IMR-90 (cell line): ENCODE data around the gene RAD51B. TPM values are rescaled to one million over a fixed set of nuclear protein-coding genes. Genes with fewer than 3 reads are reported as not detected.

ENCODE experiments used
- ATAC-seq: fragments of 200-7000 bp; cut with Tn5 transposase; 2 replicates; pipeline ENCODE4 v1.9.1; 2020; ENCODE audit warnings: low read depth, mild to moderate bottlenecking, moderate library complexity
- BruUV-seq: library from RNA; stranded (reverse); fragments of 400-500 nt; replicated peaks from 2 replicates; lab custom pipeline; 2021; lab: Mats Ljungman, UMichigan
- CTCF ChIA-PET: fragments of 300-600 bp; formaldehyde crosslinking; extraction: SDS; loops from one replicate; lab custom pipeline; 2021; ENCODE audit warnings: antibody characterized with exemption; lab: Yijun Ruan, JAX
- POLR2A ChIA-PET: fragments of 300-600 bp; sonication (Branson Sonifier 250); formaldehyde crosslinking; loops from one replicate; lab custom pipeline; 2022; ENCODE audit warnings: antibody characterized with exemption; ENCODE audit not compliant: unreplicated experiment; lab: Charles Lee
- DNase-seq: peaks from one replicate; pipeline ENCODE4 v3.0.0; 2013
- H2AFZ ChIP-seq: replicated peaks from 2 replicates; pipeline ENCODE3; 2013; ENCODE audit warnings: low read length, mild to moderate bottlenecking; ENCODE audit not compliant: poor library complexity
- H2AK5ac ChIP-seq: 2 replicates; pipeline ENCODE4 v1.6.1; 2013; ENCODE audit warnings: low read depth, low read length, inconsistent platforms
- H2AK9ac ChIP-seq: replicated peaks from 2 replicates; pipeline ENCODE3; 2013; ENCODE audit warnings: mild to moderate bottlenecking, low read depth, low read length, moderate library complexity; ENCODE audit not compliant: poor library complexity
- H2BK120ac ChIP-seq: 2 replicates; pipeline ENCODE4 v1.6.1; 2013; ENCODE audit warnings: low read depth, low read length, inconsistent platforms
- H2BK15ac ChIP-seq: 3 replicates; pipeline ENCODE4 v1.6.1; 2013; ENCODE audit warnings: low read depth, low read length, inconsistent platforms
- H2BK20ac ChIP-seq: 2 replicates; pipeline ENCODE4 v1.6.1; 2013; ENCODE audit warnings: low read depth, mild to moderate bottlenecking, inconsistent platforms, low read length, moderate library complexity
- H2BK5ac ChIP-seq: 2 replicates; pipeline ENCODE4 v1.6.1; 2013; ENCODE audit warnings: mild to moderate bottlenecking, low read depth, low read length, inconsistent platforms; ENCODE audit not compliant: poor library complexity, severe bottlenecking
- H3K14ac ChIP-seq: replicated peaks from 2 replicates; pipeline ENCODE4 v1.6.1; 2013; ENCODE audit warnings: low read depth, low read length, inconsistent platforms
- H3K18ac ChIP-seq: 2 replicates; pipeline ENCODE4 v1.6.1; 2013; ENCODE audit warnings: low read depth, low read length, control low read depth
- H3K23ac ChIP-seq: 2 replicates; pipeline ENCODE4 v1.6.1; 2013; ENCODE audit warnings: low read depth, low read length, inconsistent platforms
- H3K27ac ChIP-seq: 2 replicates; pipeline ENCODE4 v1.5.1; 2013; ENCODE audit warnings: mild to moderate bottlenecking, control low read depth, low read length; ENCODE audit not compliant: insufficient read depth
- H3K27me3 ChIP-seq: 2 replicates; pipeline ENCODE4 v1.6.1; 2013; ENCODE audit warnings: low read length; ENCODE audit not compliant: control insufficient read depth, insufficient read depth
- H3K36me3 ChIP-seq: 2 replicates; pipeline ENCODE4 v1.6.1; 2013; ENCODE audit warnings: low read length, mixed read lengths; ENCODE audit not compliant: control insufficient read depth, insufficient read depth
- H3K4ac ChIP-seq: 2 replicates; pipeline ENCODE4 v1.6.1; 2013; ENCODE audit warnings: low read depth, low read length, inconsistent platforms
- H3K4me1 ChIP-seq: 2 replicates; pipeline ENCODE4 v1.6.1; 2013; ENCODE audit warnings: low read length, mixed read lengths; ENCODE audit not compliant: control insufficient read depth, insufficient read depth
- H3K4me2 ChIP-seq: 2 replicates; pipeline ENCODE4 v1.6.1; 2013; ENCODE audit warnings: low read depth, mild to moderate bottlenecking, control low read depth, low read length, moderate library complexity
- H3K4me3 ChIP-seq: 2 replicates; pipeline ENCODE4 v1.5.1; 2013; ENCODE audit warnings: low read depth, mild to moderate bottlenecking, control low read depth, low read length, moderate library complexity; ENCODE audit not compliant: insufficient read depth
- H3K56ac ChIP-seq: 2 replicates; pipeline ENCODE4 v1.6.1; 2013; ENCODE audit warnings: low read length, inconsistent platforms; ENCODE audit not compliant: insufficient read depth; ENCODE audit errors: extremely low read depth
- H3K79me1 ChIP-seq, 2 experiments: 2 replicates each; pipeline ENCODE4 v1.6.1; 2013; ENCODE audit warnings: low read length in 2 of 2, inconsistent platforms in 1 of 2, low read depth in 1 of 2
- H3K9ac ChIP-seq: 2 replicates; pipeline ENCODE4 v1.6.1; 2013; ENCODE audit warnings: low read depth, low read length, control low read depth
- H3K9me1 ChIP-seq: 2 replicates; pipeline ENCODE4 v1.6.1; 2013; ENCODE audit warnings: low read length, inconsistent platforms; ENCODE audit not compliant: insufficient read depth
- H3K9me3 ChIP-seq: 2 replicates; pipeline ENCODE4 v1.6.1; 2013; ENCODE audit warnings: low read length; ENCODE audit not compliant: control insufficient read depth, insufficient read depth
- H4K20me1 ChIP-seq: 2 replicates; pipeline ENCODE4 v1.6.1; 2013; ENCODE audit warnings: low read length, inconsistent platforms; ENCODE audit not compliant: insufficient read depth
- H4K5ac ChIP-seq: 2 replicates; pipeline ENCODE4 v1.6.1; 2013; ENCODE audit warnings: mild to moderate bottlenecking, low read depth, low read length, control low read depth
- H4K8ac ChIP-seq, 2 experiments: 2 replicates each; pipeline ENCODE4 v1.6.1; 2013; ENCODE audit warnings: low read depth in 2 of 2, low read length in 2 of 2, control low read depth in 1 of 2, inconsistent platforms in 1 of 2
- H4K91ac ChIP-seq: 2 replicates; pipeline ENCODE4 v1.6.1; 2013; ENCODE audit warnings: low read depth, low read length, inconsistent platforms; ENCODE audit not compliant: insufficient read depth
- BHLHE40 ChIP-seq: fragments of 150-350 bp; IDR thresholded peaks from 2 replicates; pipeline ENCODE4 v1.6.1; 2016; ENCODE audit warnings: mild to moderate bottlenecking, low read depth, low read length
- CEBPB ChIP-seq: IDR thresholded peaks from 2 replicates; pipeline ENCODE4 v1.6.1; 2012; ENCODE audit warnings: low read depth, low read length, improper control_type of control experiment
- CHD1 ChIP-seq: IDR thresholded peaks from 2 replicates; pipeline ENCODE4 v1.6.1; 2012; ENCODE audit warnings: low read depth, low read length, improper control_type of control experiment
- FOS ChIP-seq: fragments of 150-350 bp; IDR thresholded peaks from 2 replicates; pipeline ENCODE4 v1.6.1; 2016; ENCODE audit warnings: low read depth, low read length
- MAFK ChIP-seq: IDR thresholded peaks from 2 replicates; pipeline ENCODE4 v1.6.1; 2012; ENCODE audit warnings: low read depth, low read length, improper control_type of control experiment
- MAZ ChIP-seq: IDR thresholded peaks from 2 replicates; pipeline ENCODE4 v1.6.1; 2012; ENCODE audit warnings: low read depth, mild to moderate bottlenecking, low read length, improper control_type of control experiment, moderate library complexity, borderline replicate concordance
- MXI1 ChIP-seq: IDR thresholded peaks from 2 replicates; pipeline ENCODE4 v1.6.1; 2012; ENCODE audit warnings: low read depth, mild to moderate bottlenecking, low read length, moderate library complexity, borderline replicate concordance
- NFE2L2 ChIP-seq: fragments of 150-350 bp; IDR thresholded peaks from 2 replicates; pipeline ENCODE4 v1.6.1; 2016; ENCODE audit warnings: low read depth, mild to moderate bottlenecking, low read length
- POLR2A ChIP-seq: IDR thresholded peaks from 2 replicates; pipeline ENCODE4 v1.6.1; 2012; ENCODE audit warnings: mild to moderate bottlenecking, low read depth, low read length
- RAD21 ChIP-seq: IDR thresholded peaks from 2 replicates; pipeline ENCODE4 v1.6.1; 2012; ENCODE audit warnings: low read length, improper control_type of control experiment
- RCOR1 ChIP-seq: IDR thresholded peaks from 2 replicates; pipeline ENCODE4 v1.6.1; 2012; ENCODE audit warnings: mild to moderate bottlenecking, low read length, improper control_type of control experiment; ENCODE audit not compliant: insufficient replicate concordance
- RFX5 ChIP-seq: IDR thresholded peaks from 2 replicates; pipeline ENCODE4 v1.8.0; 2012; ENCODE audit warnings: low read depth, mild to moderate bottlenecking, low read length, moderate library complexity
- SMC3 ChIP-seq: fragments of 150-350 bp; IDR thresholded peaks from 2 replicates; pipeline ENCODE4 v1.6.1; 2016; ENCODE audit warnings: low read depth, mild to moderate bottlenecking, antibody characterized with exemption, low read length, moderate library complexity
- USF2 ChIP-seq: fragments of 150-350 bp; IDR thresholded peaks from 2 replicates; pipeline ENCODE4 v1.6.1; 2017; ENCODE audit warnings: mild to moderate bottlenecking, antibody characterized with exemption, low read length, low read depth
- WGBS, 2 experiments: methylation state at CpG; one replicate each; pipeline versions ENCODE4 v1.1.5 to v1.1.7; 2013; ENCODE audit warnings: missing lambda C conversion rate in 2 of 2; ENCODE audit not compliant: insufficient read length in 1 of 2; ENCODE audit errors: extremely low coverage in 2 of 2; 5-methylcytosine and 5-hydroxymethylcytosine counted together
- dilution Hi-C: fragments of 300-500 bp; cut with HindIII; formaldehyde crosslinking; loops from one replicate; pipeline ENCODE4 v1.14.3; 2018; ENCODE audit warnings: low sequenced_read_pairs; ENCODE audit not compliant: unreplicated experiment
- in situ Hi-C: fragments of 300-500 bp; cut with MboI; formaldehyde crosslinking; loops from 3 replicates; pipeline ENCODE4 v1.14.3; 2019; ENCODE audit warnings: low sequenced_read_pairs, inconsistent platforms, mixed read lengths
- intact Hi-C: fragments of 100-400 bp; cut with micrococcal nuclease; formaldehyde crosslinking; loops from 2 replicates; pipeline ENCODE4 v1.10.0; 2022
- polyA plus RNA-seq, 3 experiments: library from polyadenylated mRNA; depleted of rRNA; stranded (reverse); fragments of >200 nt; gene quantifications; 2 replicates each; pipeline ENCODE4 v1.2.3, GENCODE V29; 2012; ENCODE audit warnings: low replicate concordance in 1 of 3
- total RNA-seq: library from RNA; depleted of rRNA; stranded (reverse); fragments of >200 nt; gene quantifications from 2 replicates; pipeline ENCODE4 v1.2.3, GENCODE V29; 2012
- TF ChIP-seq, protein P1 (sequence below): fragments of 150-350 bp; IDR thresholded peaks from 2 replicates; pipeline ENCODE4 v1.6.1; 2016; ENCODE audit warnings: low read depth, mild to moderate bottlenecking, low read length, moderate library complexity, borderline replicate concordance
- TF ChIP-seq, protein P2 (sequence below): conservative IDR thresholded peaks from 2 replicates; pipeline ENCODE4 v1.5.1; 2012; ENCODE audit warnings: mild to moderate bottlenecking, low read depth, low read length, improper control_type of control experiment

The RAD51B gene
- total and polyA plus RNA-seq, 2 of the 4 experiments (the other 2 are of a cell fraction), result 5.1 to 18.8 TPM

GRCh38 chr14:68247274-68247673 lies 427.7 kb downstream of the RAD51B start:
- H3K18ac ChIP-seq, result no peak overlapping the region
- H2BK15ac ChIP-seq, result no peak overlapping the region
- no peak overlapping the region for H3K9ac ChIP-seq
- in situ Hi-C loops, result loop anchor here (5.0 kb wide), 1 partner anchor 570 kb away; no protein-coding TSS in a partner anchor
- H4K20me1 ChIP-seq, result no peaks in the 10 kb centered on the region
- TF ChIP-seq POLR2A (no peak), RAD21 (no peak), CHD1 (no peak), BHLHE40 (no peak), MAZ (no peak), RFX5 (no peak), CEBPB (no peak), FOS (no peak), RCOR1 (no peak), MAFK (no peak), USF2 (no peak), SMC3 (no peak), MXI1 (no peak), NFE2L2 (no peak)
- TF ChIP-seq, protein P1, sequence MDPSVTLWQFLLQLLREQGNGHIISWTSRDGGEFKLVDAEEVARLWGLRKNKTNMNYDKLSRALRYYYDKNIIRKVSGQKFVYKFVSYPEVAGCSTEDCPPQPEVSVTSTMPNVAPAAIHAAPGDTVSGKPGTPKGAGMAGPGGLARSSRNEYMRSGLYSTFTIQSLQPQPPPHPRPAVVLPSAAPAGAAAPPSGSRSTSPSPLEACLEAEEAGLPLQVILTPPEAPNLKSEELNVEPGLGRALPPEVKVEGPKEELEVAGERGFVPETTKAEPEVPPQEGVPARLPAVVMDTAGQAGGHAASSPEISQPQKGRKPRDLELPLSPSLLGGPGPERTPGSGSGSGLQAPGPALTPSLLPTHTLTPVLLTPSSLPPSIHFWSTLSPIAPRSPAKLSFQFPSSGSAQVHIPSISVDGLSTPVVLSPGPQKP, result no peak
- TF ChIP-seq, protein P2, sequence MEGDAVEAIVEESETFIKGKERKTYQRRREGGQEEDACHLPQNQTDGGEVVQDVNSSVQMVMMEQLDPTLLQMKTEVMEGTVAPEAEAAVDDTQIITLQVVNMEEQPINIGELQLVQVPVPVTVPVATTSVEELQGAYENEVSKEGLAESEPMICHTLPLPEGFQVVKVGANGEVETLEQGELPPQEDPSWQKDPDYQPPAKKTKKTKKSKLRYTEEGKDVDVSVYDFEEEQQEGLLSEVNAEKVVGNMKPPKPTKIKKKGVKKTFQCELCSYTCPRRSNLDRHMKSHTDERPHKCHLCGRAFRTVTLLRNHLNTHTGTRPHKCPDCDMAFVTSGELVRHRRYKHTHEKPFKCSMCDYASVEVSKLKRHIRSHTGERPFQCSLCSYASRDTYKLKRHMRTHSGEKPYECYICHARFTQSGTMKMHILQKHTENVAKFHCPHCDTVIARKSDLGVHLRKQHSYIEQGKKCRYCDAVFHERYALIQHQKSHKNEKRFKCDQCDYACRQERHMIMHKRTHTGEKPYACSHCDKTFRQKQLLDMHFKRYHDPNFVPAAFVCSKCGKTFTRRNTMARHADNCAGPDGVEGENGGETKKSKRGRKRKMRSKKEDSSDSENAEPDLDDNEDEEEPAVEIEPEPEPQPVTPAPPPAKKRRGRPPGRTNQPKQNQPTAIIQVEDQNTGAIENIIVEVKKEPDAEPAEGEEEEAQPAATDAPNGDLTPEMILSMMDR, result no peak
- no peak overlapping the region for H3K4ac ChIP-seq
- ChIA-PET CTCF (interaction anchor here (0.6 to 1.0 kb wide), 4 partner anchors 31 to 569 kb away, joined by 3 to 5 read pairs (median 4); no protein-coding TSS in a partner anchor), POLR2A (interaction anchor here (0.9 kb wide), 1 partner anchor 143 kb away, joined by 3 read pairs; no protein-coding TSS in a partner anchor)
- dilution Hi-C loops, result no loop called here
- no peak overlapping the region for H3K56ac ChIP-seq
- no peak overlapping the region for H2AK9ac ChIP-seq
- H3K79me1 ChIP-seq, result peaks cover 3 to 13% of the 10 kb centered on the region in 2 experiments; a peak in 2 of 4 replicates
- no peak overlapping the region for H3K4me2 ChIP-seq
- H3K9me1 ChIP-seq, result peaks cover 13% of the 10 kb centered on the region
- no peak overlapping the region for H2BK120ac ChIP-seq
- no peak overlapping the region for H3K4me3 ChIP-seq
- H3K36me3 ChIP-seq, result no peaks in the 10 kb centered on the region
- H3K23ac ChIP-seq, result no peak overlapping the region
- H4K91ac ChIP-seq, result no peak overlapping the region
- no peak overlapping the region for H2BK5ac ChIP-seq
- H2AFZ ChIP-seq, result no peak overlapping the region
- H3K14ac ChIP-seq, result no peak overlapping the region
- BruUV-seq, result no TSS peak
- WGBS, 2 experiments, result no CpG with 5 or more reads among the region's 3 CpGs
- no peak overlapping the region for H4K8ac ChIP-seq
- no peak overlapping the region for H2AK5ac ChIP-seq
- no peaks in the 10 kb centered on the region for H3K9me3 ChIP-seq
- H3K4me1 ChIP-seq, result peaks cover 25% of the 10 kb centered on the region
- intact Hi-C loops, result loop anchor here (5.0 kb wide), 7 partner anchors 145 to 440 kb away; no protein-coding TSS in a partner anchor
- DNase-seq (no peak), ATAC-seq (no peak)
- H4K5ac ChIP-seq, result no peak overlapping the region
- no peak overlapping the region for H3K27ac ChIP-seq
- H2BK20ac ChIP-seq, result no peak overlapping the region
- H3K27me3 ChIP-seq, result no peaks in the 10 kb centered on the region
